GM12878 (cell line): Measurements from ENCODE around the gene CASP12. TPM values are rescaled to one million over a fixed set of nuclear protein-coding genes. Genes with fewer than 3 reads are reported as not detected.

ENCODE experiments used
- ATAC-seq: fragments of 200-7000 bp; cut with Tn5 transposase; 3 replicates; pipeline ENCODE4 v1.9.1; 2020; ENCODE audit warnings: mild to moderate bottlenecking, moderate library complexity
- BruUV-seq: library from RNA; stranded (reverse); fragments of 400-500 nt; replicated peaks from 2 replicates; lab custom pipeline; 2021; lab: Mats Ljungman, UMichigan
- CTCF ChIA-PET: fragments of 300-600 bp; sonication (Branson Sonifier 250); formaldehyde crosslinking; extraction: SDS; loops from one replicate; lab custom pipeline; 2021; ENCODE audit warnings: inconsistent platforms; lab: Yijun Ruan, JAX
- POLR2A ChIA-PET: fragments of 350-600 bp; formaldehyde crosslinking; extraction: SDS; loops from one replicate; lab custom pipeline; 2021; ENCODE audit warnings: inconsistent platforms; lab: Charles Lee
- RAD21 ChIA-PET: fragments of 300-600 bp; sonication (Branson Sonifier 250); formaldehyde crosslinking; loops from one replicate; lab custom pipeline; 2023; ENCODE audit warnings: antibody characterized with exemption; ENCODE audit not compliant: unreplicated experiment; lab: Charles Lee
- SMC1A ChIA-PET: fragments of 300-600 bp; sonication (Branson Sonifier 250); formaldehyde crosslinking; loops from one replicate; lab custom pipeline; 2023; ENCODE audit not compliant: unreplicated experiment, uncharacterized antibody; lab: Charles Lee
- DNase-seq: peaks from one replicate; pipeline ENCODE4 v3.0.0-alpha.2; 2011; ENCODE audit warnings: low read depth, low spot score
- FAIRE-seq: peaks from 3 replicates; lab custom pipeline; 2011; peaks lifted over from hg19 to GRCh38; lab: Jason Lieb, UNC
- H2AFZ ChIP-seq: 2 replicates; pipeline ENCODE4 v1.6.0; 2011; ENCODE audit warnings: low read depth, low read length, control low read depth; ENCODE audit not compliant: control insufficient read depth
- H3K27ac ChIP-seq: 2 replicates; pipeline ENCODE4 v1.5.1; 2011; ENCODE audit warnings: control low read depth; ENCODE audit not compliant: control insufficient read depth, insufficient read depth
- H3K27me3 ChIP-seq, 2 experiments: replicated peaks in 1 of 2; 2 replicates each; pipeline versions ENCODE4 v1.6.0 to v1.6.1; 2011; ENCODE audit warnings: low read length in 1 of 2; ENCODE audit not compliant: control insufficient read depth in 2 of 2, insufficient read depth in 2 of 2
- H3K36me3 ChIP-seq, 2 experiments: 2 replicates each; pipeline ENCODE4 v1.5.1; 2011; ENCODE audit warnings: low read length in 1 of 2; ENCODE audit not compliant: control insufficient read depth in 2 of 2, insufficient read depth in 2 of 2
- H3K4me1 ChIP-seq: 2 replicates; pipeline ENCODE4 v1.6.1; 2011; ENCODE audit warnings: mild to moderate bottlenecking, low read length, moderate library complexity, mixed read lengths; ENCODE audit not compliant: control insufficient read depth, insufficient read depth
- H3K4me2 ChIP-seq: 2 replicates; pipeline ENCODE4 v1.6.0; 2011; ENCODE audit warnings: control low read depth; ENCODE audit not compliant: control insufficient read depth, insufficient read depth
- H3K4me3 ChIP-seq: fragments of 200-600 bp; sonication (generic); 2 replicates; pipeline ENCODE4 v1.5.1; 2016
- H3K79me2 ChIP-seq: 2 replicates; pipeline ENCODE4 v1.6.0; 2011; ENCODE audit warnings: low read length; ENCODE audit not compliant: control insufficient read depth, insufficient read depth
- H3K9ac ChIP-seq: 2 replicates; pipeline ENCODE4 v1.8.0; 2011; ENCODE audit warnings: low read length, control low read depth, mixed read lengths; ENCODE audit not compliant: control insufficient read depth, insufficient read depth
- H3K9me3 ChIP-seq: replicated peaks from 3 replicates; pipeline ENCODE4 v1.5.1; 2011; ENCODE audit warnings: mild to moderate bottlenecking, low read length; ENCODE audit not compliant: control insufficient read depth, insufficient read depth
- H4K20me1 ChIP-seq: 2 replicates; pipeline ENCODE4 v1.6.0; 2011; ENCODE audit not compliant: control insufficient read depth, insufficient read depth
- BMI1 ChIP-seq: fragments of 450-650 bp; IDR thresholded peaks from 2 replicates; pipeline ENCODE4 v1.6.1; 2016; ENCODE audit warnings: mild to moderate bottlenecking, moderate library complexity, borderline replicate concordance
- CBX3 ChIP-seq: fragments of 200-600 bp; sonication (generic); IDR thresholded peaks from 2 replicates; pipeline ENCODE4 v1.6.1; 2016; ENCODE audit warnings: low read depth, borderline replicate concordance
- MTA3 ChIP-seq: IDR thresholded peaks from 2 replicates; pipeline ENCODE4 v1.6.1; 2012; ENCODE audit warnings: low read length, inconsistent platforms, borderline replicate concordance
- NRF1 ChIP-seq: conservative IDR thresholded peaks from 2 replicates; pipeline ENCODE4 v1.6.1; 2011; ENCODE audit warnings: mild to moderate bottlenecking, low read depth, low read length, improper control_type of control experiment
- RBBP5 ChIP-seq: fragments of 200-600 bp; sonication (generic); conservative IDR thresholded peaks from 2 replicates; pipeline ENCODE4 v1.6.1; 2016
- WGBS: methylation state at CpG from one replicate; pipeline ENCODE4 v1.1.6; 2016; ENCODE audit warnings: low lambda C conversion rate; ENCODE audit not compliant: insufficient replicate concordance, insufficient coverage; ENCODE audit errors: missing lambda C conversion rate; 5-methylcytosine and 5-hydroxymethylcytosine counted together
- in situ Hi-C: fragments of 300-500 bp; cut with MboI; formaldehyde crosslinking; loops from 9 replicates; pipeline ENCODE4 v1.14.3; 2018; ENCODE audit warnings: mixed read lengths
- intact Hi-C: fragments of 100-400 bp; cut with micrococcal nuclease; formaldehyde crosslinking; loops from one replicate; pipeline ENCODE4 v1.14.2; 2022; ENCODE audit not compliant: unreplicated experiment
- polyA plus RNA-seq, 11 experiments: library from polyadenylated mRNA; depleted of rRNA in 4 of 11; unstranded in 6 of 11; stranded (reverse) in 5 of 11; fragments of >200 nt; fragmentation: Nextera tagmentation in 4 of 11; fragmentation: Illumina TruSeq in 1 of 11; extraction: Ambion mirVana in 4 of 11; extraction: Trizol in 1 of 11; gene quantifications; 1 replicate in 1 of 11; 2 replicates in 10 of 11; pipeline versions ENCODE4 v1.2.1 to v1.2.3, GENCODE V29; 2011 to 2016; ENCODE audit warnings: inconsistent platforms in 2 of 11, missing spikeins in 2 of 11, low read depth in 1 of 11
- total RNA-seq, 4 experiments: library from RNA; depleted of rRNA in 3 of 4; stranded (reverse); fragments of >200 nt in 3 of 4; fragmentation: Illumina TruSeq in 1 of 4; extraction: Trizol in 1 of 4; gene quantifications; 2 replicates each; pipeline versions ENCODE4 v1.2.1 to v1.2.3, GENCODE V29; 2013 to 2021
- TF ChIP-seq, protein P1 (sequence below): fragments of 450-650 bp; IDR thresholded peaks from 2 replicates; pipeline ENCODE4 v1.6.1; 2017; ENCODE audit warnings: low read depth, mild to moderate bottlenecking, moderate library complexity

Gene CASP12
- total and polyA plus RNA-seq, 10 of the 15 experiments (the other 5 are each of a cell fraction or from before 2014, with no cell fraction given): 0.10 to 0.14 TPM; not detected in 8

DNA sequence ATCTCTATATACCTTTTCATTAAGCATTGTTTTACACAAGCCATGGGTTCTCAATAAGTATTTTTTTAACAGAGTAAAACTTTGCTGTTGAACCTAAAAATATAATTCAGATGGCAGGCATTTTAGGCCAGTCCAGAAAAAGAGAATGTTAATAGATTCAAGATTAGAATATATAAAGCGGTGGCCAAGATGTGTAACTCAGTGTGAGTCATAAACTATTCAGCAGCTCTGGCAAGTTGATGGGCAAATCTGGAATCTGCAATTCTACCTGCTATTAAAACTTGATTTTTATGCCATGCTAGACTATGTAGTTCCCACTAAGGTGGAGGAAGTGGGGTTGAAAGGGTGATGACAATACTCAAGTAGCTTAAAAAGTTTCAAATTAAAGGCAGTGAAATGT is 45.4 kb downstream of the CASP12 start (continued):
- TF ChIP-seq, protein P1, sequence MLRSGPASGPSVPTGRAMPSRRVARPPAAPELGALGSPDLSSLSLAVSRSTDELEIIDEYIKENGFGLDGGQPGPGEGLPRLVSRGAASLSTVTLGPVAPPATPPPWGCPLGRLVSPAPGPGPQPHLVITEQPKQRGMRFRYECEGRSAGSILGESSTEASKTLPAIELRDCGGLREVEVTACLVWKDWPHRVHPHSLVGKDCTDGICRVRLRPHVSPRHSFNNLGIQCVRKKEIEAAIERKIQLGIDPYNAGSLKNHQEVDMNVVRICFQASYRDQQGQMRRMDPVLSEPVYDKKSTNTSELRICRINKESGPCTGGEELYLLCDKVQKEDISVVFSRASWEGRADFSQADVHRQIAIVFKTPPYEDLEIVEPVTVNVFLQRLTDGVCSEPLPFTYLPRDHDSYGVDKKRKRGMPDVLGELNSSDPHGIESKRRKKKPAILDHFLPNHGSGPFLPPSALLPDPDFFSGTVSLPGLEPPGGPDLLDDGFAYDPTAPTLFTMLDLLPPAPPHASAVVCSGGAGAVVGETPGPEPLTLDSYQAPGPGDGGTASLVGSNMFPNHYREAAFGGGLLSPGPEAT: no peak
- TF ChIP-seq CBX3 (no peak), BMI1 (no peak), RBBP5 (no peak)

DNA sequence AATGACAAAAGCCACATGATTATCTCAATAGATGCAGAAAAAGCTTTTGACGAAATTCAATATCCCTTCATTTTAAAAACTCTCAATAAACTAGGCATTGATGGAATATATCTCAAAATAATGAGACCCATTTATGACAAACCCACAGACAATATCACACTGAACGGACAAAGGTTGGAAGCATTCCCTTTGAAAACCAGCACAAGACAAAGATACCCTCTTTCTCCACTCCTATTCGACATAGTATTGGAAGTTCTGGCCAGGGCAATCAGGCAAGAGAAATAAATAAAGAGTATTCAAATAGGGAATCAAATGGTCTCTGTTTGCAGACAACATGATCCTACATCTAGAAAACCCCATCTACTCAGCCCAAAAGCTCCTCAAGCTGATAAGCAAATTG is 52.0 kb downstream of the CASP12 start:
- ChIA-PET CTCF (no interaction called here), RAD21 (no interaction called here), SMC1A (interaction anchor here (1.8 kb wide), 1 partner anchor 52 kb away, joined by 4 read pairs; the partner anchor contains the start of gene CASP12), POLR2A (no interaction called here)
- DNase-seq (no peak), FAIRE-seq (no peak), ATAC-seq (no peak)
- TF ChIP-seq MTA3 (no peak), NRF1 (no peak)
- no peaks in the 10 kb centered on the region for H3K79me2 ChIP-seq
- H3K9me3 ChIP-seq: no peaks in the 10 kb centered on the region
- H3K27me3 ChIP-seq: no peaks in the 10 kb centered on the region; a peak in 1 of 4 replicates
- BruUV-seq: no TSS peak
- H4K20me1 ChIP-seq: no peaks in the 10 kb centered on the region
- no peaks in the 10 kb centered on the region for H3K4me1 ChIP-seq
- H3K27ac ChIP-seq: no peak overlapping the region
- WGBS: 46% methylated on average over 3 of the region's 3 CpGs
- intact Hi-C loops (no loop called here), in situ Hi-C loops (no loop called here)
- H2AFZ ChIP-seq: no peak overlapping the region
- no peak overlapping the region for H3K9ac ChIP-seq
- H3K4me2 ChIP-seq: no peak overlapping the region
- no peaks in the 10 kb centered on the region for H3K36me3 ChIP-seq
- H3K4me3 ChIP-seq: no peak overlapping the region
